GM19023 (cell line): ENCODE data around the gene ANKRD60.

Experiments used
- ATAC-seq: cut with Tn5 transposase; IDR thresholded peaks from one replicate; pipeline ENCODE4 v1.9.1; 2021; ENCODE audit warnings: mild to moderate bottlenecking, moderate library complexity; ENCODE audit not compliant: unreplicated experiment

ANKRD60 gene

DNA sequence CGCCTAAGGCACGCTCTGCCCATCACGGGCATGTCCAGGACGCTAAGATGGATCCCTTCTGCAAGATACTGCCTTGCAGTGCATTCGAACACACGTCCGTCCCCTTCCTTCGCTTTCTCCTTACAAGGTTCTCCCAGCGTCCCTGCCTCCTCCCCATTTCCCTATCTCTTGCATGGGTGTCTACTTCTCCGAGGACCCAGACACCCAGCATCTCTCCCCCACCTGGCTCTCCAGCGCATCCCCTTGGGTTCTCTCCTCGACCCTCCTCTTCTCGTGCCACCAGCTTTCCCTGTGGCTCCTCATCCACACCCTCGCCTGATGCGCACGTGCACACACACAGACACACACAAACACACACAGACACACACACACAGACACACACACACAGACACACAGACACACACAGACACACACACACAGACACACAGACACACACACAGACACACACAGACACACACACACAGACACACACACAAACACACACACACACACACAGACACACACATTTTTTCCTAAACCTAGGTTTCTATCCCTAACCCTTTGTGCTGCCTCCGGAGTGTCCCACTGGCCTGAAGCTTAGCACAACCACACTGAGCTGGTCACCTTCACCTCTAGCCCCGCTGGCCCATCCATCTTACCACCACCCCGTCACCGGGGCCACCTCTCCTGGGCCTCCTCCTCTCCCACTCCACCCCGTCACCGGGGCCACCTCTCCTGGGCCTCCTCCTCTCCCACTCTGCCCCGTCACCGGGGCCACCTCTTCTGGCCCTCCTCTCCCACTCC, 31.9 kb downstream of the ANKRD60 start:
- no peak for ATAC-seq

DNA sequence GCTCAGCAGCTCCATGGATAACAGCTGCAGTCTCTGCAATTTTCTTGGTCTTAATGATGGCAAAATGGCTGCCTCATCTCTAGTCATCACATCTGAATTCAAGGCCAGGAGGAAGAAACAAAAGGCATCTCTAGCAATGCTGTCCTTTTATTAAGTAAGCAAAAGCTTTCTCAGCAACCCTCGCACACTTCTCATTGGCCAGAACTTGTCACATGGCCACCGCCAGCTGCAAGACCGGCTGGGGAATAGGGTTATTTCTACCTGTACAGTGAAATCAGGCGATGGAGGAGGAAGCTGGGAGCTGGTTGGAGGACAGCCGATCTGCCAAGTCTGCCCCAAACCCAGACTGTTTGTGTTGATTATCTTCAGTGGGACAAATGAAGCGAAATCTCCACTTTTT, 33.4 kb downstream of the ANKRD60 start:
- no peak for ATAC-seq

DNA sequence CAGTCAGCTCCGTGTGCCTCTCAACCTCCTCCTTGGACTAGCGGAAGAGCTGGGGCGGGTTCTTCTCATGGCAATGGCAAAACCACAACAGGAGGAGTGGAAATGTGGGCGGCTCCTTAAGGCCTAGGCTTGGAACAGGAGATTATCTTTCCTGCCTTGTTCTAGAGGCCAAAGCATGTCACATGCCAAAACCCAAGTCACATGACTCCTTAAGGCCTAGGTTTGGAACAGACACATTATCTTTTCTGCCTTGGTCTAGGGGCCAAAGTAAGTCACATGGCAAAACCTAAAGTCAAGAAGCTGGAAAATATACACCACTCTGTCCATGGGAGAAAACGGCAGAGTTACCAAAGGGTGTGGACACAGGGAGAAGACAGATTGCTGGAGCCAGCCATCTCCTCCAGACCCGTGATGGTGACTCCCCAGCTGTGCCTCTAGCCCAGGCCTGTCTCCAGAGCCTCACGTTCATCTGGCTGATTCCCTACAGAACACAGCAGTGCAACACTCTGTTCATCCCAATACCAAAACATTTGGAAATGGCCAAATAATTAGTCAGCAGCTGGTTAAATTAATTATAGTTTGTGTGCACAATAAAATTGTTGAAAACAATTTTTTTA, 34.2 kb downstream of the ANKRD60 start:
- no peak for ATAC-seq

DNA sequence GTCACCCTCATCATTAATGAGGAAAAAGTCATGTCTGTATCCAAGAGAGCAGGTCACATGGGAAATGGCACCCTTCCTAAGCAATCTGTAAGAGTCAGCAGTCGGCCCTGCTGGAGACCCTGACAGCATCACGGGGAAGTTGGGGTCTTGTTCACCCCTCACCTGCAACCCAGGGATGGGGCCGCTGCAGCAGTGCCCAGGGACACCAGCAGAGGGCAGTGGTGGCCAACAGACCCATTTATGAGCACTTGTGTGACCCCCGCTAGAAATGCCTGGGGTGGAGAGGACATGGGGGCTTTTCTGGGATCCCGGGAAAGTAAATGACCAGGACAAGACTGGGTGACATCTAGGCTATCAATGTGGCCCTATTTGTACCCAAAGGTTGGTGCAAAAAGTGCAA, 35.9 kb downstream of the ANKRD60 start:
- no peak for ATAC-seq

DNA sequence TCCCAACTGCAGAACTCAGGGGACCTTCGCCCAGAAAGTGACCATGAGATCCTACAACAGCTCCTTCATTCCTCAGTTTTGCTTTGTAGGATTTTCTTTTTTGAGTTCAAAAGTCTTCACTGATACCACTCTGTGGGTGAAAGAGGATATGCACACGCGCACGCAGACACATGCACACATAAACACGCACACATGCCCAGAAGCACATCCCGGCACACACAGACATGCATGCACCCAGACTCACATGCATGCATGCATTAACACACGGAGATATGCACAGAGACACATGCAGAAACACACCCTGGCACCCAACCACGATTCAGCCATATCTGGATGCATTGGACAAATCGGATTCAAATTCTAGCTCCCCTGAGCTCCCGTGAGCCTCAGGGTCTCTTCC, 36.4 kb downstream of the ANKRD60 start:
- ATAC-seq, result no peak

DNA sequence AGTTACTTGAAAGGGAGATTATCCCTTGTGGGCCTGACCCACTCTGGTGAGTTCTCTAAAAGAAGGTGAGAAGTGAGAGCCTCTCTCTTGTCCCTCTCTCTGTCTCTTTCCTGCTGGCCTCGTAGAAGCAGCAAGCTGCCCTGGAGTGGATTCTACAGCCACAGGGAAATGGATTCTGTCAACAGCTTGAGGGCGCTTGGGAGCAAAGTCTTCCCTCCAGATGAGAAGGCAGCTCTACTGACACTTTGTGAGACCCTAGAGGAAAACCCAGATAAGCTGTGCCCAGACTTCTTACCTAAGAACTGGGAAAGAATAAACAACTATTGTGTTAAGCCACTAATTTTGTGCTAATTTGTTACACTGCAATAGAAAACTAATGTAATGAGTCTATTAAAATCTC, 39.9 kb downstream of the ANKRD60 start:
- ATAC-seq, result no peak

DNA sequence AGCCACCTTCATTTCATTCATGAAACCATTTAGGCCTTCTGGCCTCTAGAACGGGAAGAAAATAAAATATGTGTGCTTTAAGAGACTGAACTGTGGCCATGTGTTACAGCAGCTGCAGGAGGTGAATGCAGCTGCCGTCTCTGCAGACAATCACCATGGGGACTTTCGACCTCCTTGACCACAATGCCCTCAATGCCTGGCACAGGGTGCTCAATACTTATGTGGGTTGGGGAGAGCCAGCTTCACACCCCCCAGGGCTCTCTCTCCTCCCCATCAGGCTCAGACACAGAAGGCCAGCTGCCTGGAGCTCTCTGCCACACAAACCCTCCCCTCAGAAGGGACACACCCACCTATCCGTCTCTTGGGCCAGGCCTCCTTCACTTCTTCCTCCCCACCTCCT, 43.5 kb downstream of the ANKRD60 start:
- no peak for ATAC-seq

DNA sequence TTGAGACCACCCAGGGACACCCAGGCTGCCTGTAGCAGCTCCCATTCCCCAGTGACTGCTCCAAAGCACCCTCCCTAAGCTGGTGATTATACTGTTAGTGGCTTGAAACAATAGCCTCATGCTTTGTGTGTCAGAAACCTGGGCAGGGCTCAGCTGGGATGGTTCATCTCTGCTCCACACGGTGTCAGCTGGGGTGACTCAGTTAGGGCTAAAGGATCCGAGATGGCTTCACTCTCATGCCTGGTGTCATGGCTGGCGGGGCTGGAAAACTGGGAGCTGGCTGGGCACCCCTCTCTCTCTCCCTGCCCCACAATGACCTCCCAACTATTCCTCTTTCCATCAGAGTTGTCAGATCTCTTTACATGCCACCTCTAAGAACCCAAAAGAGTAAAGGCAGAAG, 44.4 kb downstream of the ANKRD60 start:
- ATAC-seq, result no peak

DNA sequence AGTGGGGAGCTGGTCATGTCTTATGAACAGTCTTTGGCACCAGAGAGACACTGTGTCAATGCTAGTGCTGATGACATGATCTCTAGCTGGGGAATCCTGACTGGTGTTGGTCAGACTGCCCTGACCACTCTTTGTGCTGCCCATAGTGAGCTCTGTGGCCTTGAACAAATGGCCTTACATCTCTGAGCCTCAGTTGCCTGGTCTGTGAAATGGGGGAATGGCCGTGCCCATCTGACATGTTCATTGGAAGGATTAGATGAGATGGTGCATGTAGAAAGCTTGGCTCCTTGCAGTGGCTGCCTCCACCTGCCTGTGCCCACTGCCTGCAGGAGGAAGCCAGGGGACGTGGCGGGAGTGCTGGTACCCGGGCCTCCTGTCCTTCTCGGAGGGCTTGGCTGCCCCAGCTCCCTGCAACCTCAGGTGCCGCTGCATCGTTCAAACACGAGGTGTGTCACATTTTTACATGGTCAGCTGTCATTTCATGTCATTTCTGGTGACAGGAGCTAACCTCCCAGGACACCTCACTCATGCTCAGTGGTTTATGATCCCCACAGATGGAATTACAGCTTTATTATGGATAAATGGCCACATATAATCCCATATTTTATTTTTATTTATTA, 45.8 kb downstream of the ANKRD60 start:
- no peak for ATAC-seq

DNA sequence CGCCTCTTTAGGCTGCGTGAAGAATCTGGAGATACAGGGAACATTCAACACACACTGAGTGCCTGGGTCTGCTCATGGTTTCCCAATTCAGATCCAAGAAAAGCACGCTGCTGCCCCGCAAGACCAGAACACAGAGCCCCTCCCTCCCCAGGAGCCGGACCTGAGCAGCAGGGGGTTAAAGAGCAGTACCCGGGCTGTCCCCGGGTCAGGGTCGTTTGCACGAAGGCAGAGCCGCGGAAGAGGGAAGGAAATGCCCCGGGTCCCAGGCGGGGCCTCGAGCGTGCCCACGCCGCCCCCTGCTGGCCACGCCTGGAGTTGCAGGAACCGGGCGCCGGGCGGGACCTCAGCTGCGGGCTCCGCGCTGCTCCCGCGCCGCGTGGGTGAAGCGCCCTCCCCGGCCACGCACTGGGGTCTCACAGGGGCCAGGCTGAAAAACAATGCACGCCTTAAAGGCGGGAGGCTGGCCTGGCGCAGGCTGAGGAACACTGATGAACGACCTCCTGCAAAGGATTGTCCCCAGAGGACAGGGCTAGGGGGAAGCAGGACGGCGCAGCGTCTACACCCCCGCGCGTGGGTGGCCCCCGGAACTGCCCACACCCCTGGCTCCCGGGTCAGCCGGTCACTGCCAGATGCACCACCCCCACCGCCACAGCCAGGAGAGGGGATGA, 48.9 kb downstream of the ANKRD60 start:
- ATAC-seq, result peak; percentile 60

DNA sequence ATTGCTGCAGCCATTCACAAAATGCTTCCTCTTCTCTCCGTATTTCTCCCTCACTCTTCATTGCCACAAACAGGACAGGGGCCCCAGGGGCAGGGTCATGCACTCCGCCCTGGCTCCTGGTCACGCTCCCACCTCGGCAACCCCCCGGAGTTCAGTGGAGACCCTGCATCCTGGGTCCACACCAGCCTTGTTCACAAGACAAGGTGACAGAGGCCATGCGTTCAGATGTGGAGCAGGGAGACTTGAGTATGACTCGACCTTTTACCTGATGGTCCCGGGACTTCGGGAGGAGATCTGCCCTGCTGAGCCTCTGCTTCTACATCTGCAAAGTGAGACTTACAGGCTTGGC, 49.4 kb downstream of the ANKRD60 start:
- ATAC-seq, result no peak

DNA sequence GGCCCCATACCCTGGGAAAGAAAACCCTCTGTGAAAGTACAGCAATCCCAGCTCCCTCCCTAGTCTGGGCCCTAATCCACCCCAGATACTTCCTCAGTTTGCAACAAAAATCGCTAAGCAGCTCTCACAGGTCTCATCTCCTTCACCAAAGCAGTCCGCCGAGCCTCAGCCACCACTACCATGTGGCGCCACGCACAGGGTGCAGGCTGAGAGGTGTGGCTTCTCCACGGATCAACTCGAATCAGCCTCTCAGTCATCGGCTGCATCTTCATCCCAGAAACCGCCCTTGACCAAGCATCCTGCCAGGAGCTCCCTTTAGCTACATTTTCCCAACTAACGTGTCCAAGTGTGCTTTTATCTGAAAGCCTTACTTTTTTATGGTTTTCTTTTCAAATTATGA, 50.7 kb downstream of the ANKRD60 start:
- no peak for ATAC-seq

DNA sequence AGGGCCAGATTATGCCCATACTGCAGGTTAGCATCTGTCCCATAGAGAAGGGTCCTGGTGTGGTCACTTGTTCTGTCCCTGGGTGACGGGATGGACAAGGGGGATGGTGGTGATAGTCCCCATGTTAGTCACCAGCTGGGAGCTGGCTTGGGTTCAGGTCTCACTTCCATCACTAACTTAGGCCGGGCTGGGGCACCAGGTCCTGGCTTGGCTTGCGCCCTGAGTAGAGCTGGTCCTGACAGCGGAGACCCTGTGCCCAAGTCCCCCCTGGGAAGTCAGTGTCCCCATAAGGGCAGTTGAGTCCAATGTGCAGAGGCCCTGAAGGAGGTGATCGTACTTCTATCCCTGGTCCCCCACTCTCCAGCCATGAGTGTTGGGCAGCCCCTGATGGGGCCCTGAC, 52.6 kb downstream of the ANKRD60 start:
- no peak for ATAC-seq

DNA sequence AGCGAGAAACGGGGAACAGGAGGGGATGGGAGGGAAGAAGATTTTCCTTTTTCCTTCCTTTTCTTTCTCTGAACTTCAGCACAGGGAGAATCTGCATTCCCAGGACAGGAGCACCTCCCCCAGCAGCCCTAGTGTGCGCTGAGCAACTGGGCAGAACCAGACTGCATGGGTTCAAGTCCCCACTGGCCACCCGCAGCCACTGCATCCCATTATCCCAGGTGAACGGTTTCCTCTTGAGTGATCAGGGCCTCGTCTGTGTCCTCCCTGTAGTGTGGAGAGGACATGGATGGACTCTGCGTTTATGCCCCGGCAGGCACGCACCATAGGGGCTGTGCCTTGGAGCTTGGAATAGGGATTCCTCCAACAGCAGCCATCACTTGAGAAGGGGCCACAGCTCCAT, 53.0 kb downstream of the ANKRD60 start:
- no peak for ATAC-seq

DNA sequence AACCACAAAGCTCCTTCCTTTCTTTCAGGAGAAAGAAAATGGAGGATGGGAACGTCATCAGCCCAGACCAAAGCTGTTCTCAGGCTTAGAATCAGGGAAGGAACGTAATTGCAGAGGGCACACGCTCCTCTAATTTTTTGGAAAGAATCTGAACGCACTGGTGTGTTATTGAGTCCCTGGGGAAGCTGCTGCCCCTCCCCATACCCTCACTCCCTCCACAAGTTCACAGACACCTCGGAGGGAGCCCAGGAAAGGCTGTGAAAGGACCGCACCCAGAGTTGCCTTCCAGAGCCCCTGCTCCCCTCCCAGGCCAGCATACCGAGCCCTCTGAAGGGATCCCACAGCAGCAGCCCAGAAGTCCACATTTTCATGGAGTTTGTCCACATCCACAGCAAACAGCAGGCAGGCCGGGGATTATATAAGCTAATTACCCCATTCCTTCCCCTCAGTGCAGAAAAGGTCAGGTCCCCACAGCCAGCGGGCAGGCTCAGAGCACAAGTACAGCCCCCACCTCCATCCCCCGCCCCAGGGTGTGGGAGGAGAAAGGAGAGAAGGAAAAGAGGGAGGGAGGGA, 53.7 kb downstream of the ANKRD60 start:
- no peak for ATAC-seq

DNA sequence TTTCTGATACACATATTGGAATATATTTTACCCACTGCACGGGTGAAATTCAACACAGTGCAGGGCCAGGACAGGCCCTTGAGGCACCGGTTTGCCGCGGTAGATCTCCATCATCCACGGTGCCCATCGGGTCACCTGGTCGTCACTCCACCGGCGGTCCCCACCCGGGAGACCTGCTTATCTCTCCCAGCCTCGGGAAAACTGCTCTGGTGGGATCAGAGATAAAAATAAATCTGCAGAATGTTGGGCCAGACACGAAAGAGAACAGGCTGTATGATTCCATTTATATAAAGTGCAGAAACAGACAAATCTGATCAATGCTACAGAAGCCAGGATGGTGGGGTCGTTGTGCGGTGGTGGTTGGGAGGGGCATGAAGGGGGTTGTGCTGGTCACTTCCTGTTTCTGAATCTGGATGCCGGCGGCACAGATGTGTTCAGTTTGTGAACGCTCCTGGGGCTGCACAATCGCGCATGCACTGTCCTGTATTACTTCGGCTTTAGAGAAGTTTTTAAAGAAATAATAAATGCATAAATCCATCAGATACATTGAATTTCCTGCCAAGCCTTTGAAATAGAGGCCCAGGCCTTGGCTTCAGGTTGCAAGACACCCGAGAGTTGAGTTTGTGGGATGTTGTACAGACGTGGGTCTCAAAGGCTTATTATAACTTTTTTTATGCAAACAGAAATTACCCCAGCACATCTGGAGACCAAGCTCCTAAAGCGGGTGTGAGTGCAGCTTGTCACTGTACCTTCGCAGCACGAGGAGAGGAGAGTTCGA, 54.3 kb downstream of the ANKRD60 start:
- no peak for ATAC-seq

DNA sequence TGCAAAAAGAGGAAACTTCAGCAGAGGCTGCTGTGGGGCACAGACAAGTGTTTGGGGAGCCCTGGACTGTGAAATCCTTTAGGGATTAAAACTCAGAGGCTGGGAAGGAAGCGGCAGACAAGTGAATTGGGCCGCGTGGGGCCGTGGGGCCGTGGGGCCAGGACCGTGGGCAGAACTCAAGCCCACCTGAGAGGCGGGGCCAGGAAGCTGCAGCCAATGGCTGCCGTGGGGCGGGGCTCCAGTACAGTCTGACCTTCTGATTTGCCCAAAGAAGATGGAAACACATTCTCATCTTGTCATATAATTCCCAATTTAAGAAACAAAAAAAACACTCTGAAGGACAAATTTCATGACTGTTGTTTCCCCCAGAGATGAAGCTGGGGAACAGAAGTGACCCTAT, 55.4 kb downstream of the ANKRD60 start:
- ATAC-seq, result no peak

DNA sequence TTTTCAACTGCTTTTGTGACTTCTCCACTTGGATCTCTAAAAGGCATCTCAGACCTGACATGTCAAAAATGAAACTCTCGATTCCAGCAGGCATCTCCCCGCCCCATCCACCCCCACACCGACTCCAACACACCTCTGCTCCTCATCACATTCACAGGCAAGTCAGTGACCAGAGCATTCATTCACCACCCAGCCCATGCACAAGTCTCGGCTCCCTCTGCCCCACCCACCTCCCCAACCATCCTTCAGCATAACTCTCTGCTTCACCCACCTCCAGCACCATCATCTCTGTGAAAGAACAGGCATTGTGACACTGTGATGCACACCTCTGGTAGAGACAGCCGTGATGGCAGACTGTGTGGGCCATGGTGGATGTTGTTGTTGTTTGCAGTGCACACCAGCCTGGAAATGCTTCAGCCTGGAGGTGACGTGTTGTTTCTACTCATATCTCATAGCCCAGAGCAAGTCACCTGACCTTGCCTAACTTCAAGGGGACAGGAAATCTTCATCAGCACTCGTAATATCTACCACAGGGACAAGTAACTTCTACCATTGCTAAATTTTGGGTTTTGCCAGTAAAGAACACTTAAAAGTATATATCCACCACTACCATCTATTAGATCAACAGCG, 56.5 kb downstream of the ANKRD60 start:
- ATAC-seq, result no peak

DNA sequence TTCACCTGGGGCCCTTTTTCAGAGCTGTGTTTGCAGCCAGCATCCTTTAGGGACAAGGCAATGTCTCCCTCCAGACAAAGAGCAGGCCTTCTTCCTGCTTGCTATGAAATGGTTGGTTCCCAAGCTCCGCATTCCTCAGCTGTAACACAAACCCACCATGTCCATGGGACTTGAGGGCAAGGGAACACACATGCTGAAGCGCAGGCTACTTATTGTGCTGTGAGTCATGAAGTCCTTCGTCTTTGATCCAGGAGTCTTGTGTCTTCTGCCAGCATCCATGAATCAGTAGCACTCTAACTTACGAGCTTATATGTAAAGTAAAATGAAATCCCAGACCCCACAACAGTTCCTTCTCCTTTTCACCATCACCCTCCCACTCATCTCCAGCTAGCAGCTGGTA, 59.0 kb downstream of the ANKRD60 start:
- no peak for ATAC-seq

DNA sequence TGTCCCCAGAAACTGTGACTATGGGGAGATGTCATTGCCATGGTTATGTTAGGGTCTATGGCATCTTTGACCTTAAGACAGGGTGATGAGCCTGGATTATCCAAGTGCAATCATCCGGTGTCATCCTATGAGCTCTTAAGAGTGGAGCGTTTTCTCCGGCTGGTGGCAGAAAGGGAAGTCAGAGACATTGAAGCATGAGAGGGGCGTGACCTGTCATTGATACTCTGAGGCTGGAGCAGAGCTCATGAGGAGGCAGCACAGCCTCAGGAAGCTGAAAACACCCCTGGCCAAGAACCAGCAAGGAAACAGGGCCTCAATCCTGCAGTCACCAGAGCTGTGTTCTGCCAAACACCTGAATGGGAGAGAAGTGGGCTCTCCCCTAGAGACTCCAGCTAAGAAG, 59.6 kb downstream of the ANKRD60 start:
- ATAC-seq, result no peak
